Endothelial cell of umbilical vein (primary cell): ENCODE results near the gene PTGS1. TPM values are rescaled to one million over a fixed set of nuclear protein-coding genes. Genes with fewer than 3 reads are reported as not detected.

Source experiments
- BruUV-seq: library from RNA; stranded (reverse); fragments of 400-500 nt; replicated peaks from 2 replicates; lab custom pipeline; 2021; lab: Mats Ljungman, UMichigan
- CTCF ChIA-PET: fragments of 300-600, 350-600 bp; sonication (Branson Sonifier 250); formaldehyde crosslinking; loops from one replicate; lab custom pipeline; 2021; ENCODE audit warnings: antibody characterized with exemption, inconsistent platforms; lab: Charles Lee
- POLR2A ChIA-PET: fragments of 300-600, 350-600 bp; sonication (Branson Sonifier 250); formaldehyde crosslinking; loops from one replicate; lab custom pipeline; 2021; ENCODE audit warnings: antibody characterized with exemption, inconsistent platforms; lab: Charles Lee
- DNase-seq: peaks from one replicate; pipeline ENCODE4 v3.0.0-alpha.2; 2011; ENCODE audit warnings: low read depth, low spot score
- FAIRE-seq: peaks from 2 replicates; lab custom pipeline; 2011; peaks lifted over from hg19 to GRCh38; lab: Jason Lieb, UNC
- H2AFZ ChIP-seq: 2 replicates; pipeline ENCODE4 v1.6.0; 2012; ENCODE audit warnings: low read depth, low read length, control low read depth, inconsistent platforms
- H3K27ac ChIP-seq: 2 replicates; pipeline ENCODE4 v1.5.1; 2011; ENCODE audit warnings: low read depth, mild to moderate bottlenecking, control low read depth, low read length, moderate library complexity; ENCODE audit not compliant: insufficient read depth
- H3K27me3 ChIP-seq, 2 experiments: 2 replicates each; pipeline versions ENCODE4 v1.6.0 to v1.6.1; 2011; ENCODE audit warnings: low read length in 2 of 2, mixed read lengths in 1 of 2; ENCODE audit not compliant: control insufficient read depth in 2 of 2, insufficient read depth in 2 of 2
- H3K36me3 ChIP-seq, 2 experiments: 2 replicates in 1 of 2; 3 replicates in 1 of 2; pipeline ENCODE4 v1.5.1; 2011; ENCODE audit warnings: low read length in 2 of 2, mild to moderate bottlenecking in 1 of 2, moderate library complexity in 1 of 2; ENCODE audit not compliant: control insufficient read depth in 2 of 2, insufficient read depth in 2 of 2; ENCODE audit errors: extremely low read depth in 1 of 2
- H3K4me1 ChIP-seq: 3 replicates; pipeline ENCODE4 v1.5.1; 2011; ENCODE audit warnings: mild to moderate bottlenecking, low read length; ENCODE audit not compliant: control insufficient read depth, insufficient read depth; ENCODE audit errors: extremely low read depth
- H3K4me2 ChIP-seq: 2 replicates; pipeline ENCODE4 v1.6.1; 2011; ENCODE audit warnings: low read length, control low read depth, mixed read lengths; ENCODE audit not compliant: insufficient read depth
- H3K4me3 ChIP-seq, 3 experiments: fragments of 200-600 bp in 1 of 3; sonication (generic), shearing (Covaris generic) in 1 of 3; replicated peaks in 1 of 3; 2 replicates each; pipeline ENCODE4 v1.5.1; 2011 to 2016; ENCODE audit warnings: control low read depth in 3 of 3, low read length in 3 of 3, mild to moderate bottlenecking in 2 of 3, inconsistent platforms in 1 of 3, low read depth in 1 of 3, moderate library complexity in 1 of 3; ENCODE audit not compliant: insufficient read depth in 1 of 3
- H3K79me2 ChIP-seq: 2 replicates; pipeline ENCODE4 v1.6.0; 2012; ENCODE audit warnings: low read length, inconsistent platforms; ENCODE audit not compliant: control insufficient read depth, insufficient read depth
- H3K9ac ChIP-seq: replicated peaks from 2 replicates; pipeline ENCODE3; 2011; ENCODE audit warnings: low read length, control low read depth; ENCODE audit not compliant: insufficient read depth; ENCODE audit errors: extremely low read depth
- H3K9me1 ChIP-seq: replicated peaks from 3 replicates; pipeline ENCODE4 v1.6.0; 2011; ENCODE audit warnings: mild to moderate bottlenecking, low read length; ENCODE audit not compliant: control insufficient read depth, insufficient read depth; ENCODE audit errors: extremely low read depth
- H3K9me3 ChIP-seq: replicated peaks from 2 replicates; pipeline ENCODE4 v1.5.1; 2012; ENCODE audit warnings: low read length, inconsistent platforms; ENCODE audit not compliant: control insufficient read depth, insufficient read depth
- H4K20me1 ChIP-seq: replicated peaks from 2 replicates; pipeline ENCODE3; 2011; ENCODE audit warnings: mild to moderate bottlenecking, low read length; ENCODE audit not compliant: control insufficient read depth, insufficient read depth; ENCODE audit errors: extremely low read depth
- FOS ChIP-seq: IDR thresholded peaks from 2 replicates; pipeline ENCODE4 v1.6.1; 2011; ENCODE audit warnings: mild to moderate bottlenecking, low read length, moderate library complexity, borderline replicate concordance; ENCODE audit not compliant: insufficient read depth
- GATA2 ChIP-seq: IDR thresholded peaks from 2 replicates; pipeline ENCODE4 v1.7.0; 2011; ENCODE audit warnings: low read depth, mild to moderate bottlenecking, moderate library complexity, mixed read lengths, low read length; ENCODE audit not compliant: insufficient read length, insufficient read depth
- JUN ChIP-seq: IDR thresholded peaks from 2 replicates; pipeline ENCODE4 v1.6.1; 2011; ENCODE audit warnings: borderline replicate concordance, low read depth; ENCODE audit not compliant: insufficient read length, insufficient read depth
- POLR2A ChIP-seq: IDR thresholded peaks from 2 replicates; pipeline ENCODE4 v1.6.1; 2012; ENCODE audit warnings: low read depth, mild to moderate bottlenecking, control low read depth, low read length
- dilution Hi-C: fragments of 300-500 bp; cut with MboI; formaldehyde crosslinking; loops from one replicate; pipeline ENCODE4 v1.15.0; 2019; ENCODE audit warnings: low sequenced_read_pairs; ENCODE audit not compliant: extremely low pct_ligation_motif_present
- intact Hi-C: fragments of 100-400 bp; cut with micrococcal nuclease; formaldehyde crosslinking; loops from one replicate; pipeline ENCODE4 v1.10.0; 2022
- polyA plus RNA-seq, 4 experiments: library from polyadenylated mRNA; depleted of rRNA in 3 of 4; stranded (reverse) in 3 of 4; unstranded in 1 of 4; fragments of >200 nt; gene quantifications; 2 replicates each; pipeline versions ENCODE4 v1.2.1 to v1.2.3, GENCODE V29; 2011 to 2012; ENCODE audit warnings: missing spikeins in 1 of 4
- total RNA-seq: library from RNA; stranded (reverse); gene quantifications from 2 replicates; pipeline ENCODE4 v1.2.3, GENCODE V29; 2021
- TF ChIP-seq, protein P1 (sequence below), 2 donors: IDR thresholded peaks; 1 replicate in 1 of 2; 2 replicates in 1 of 2; pipeline ENCODE4 v1.5.1; 2011; ENCODE audit warnings: low read length in 2 of 2, mild to moderate bottlenecking in 2 of 2, moderate library complexity in 2 of 2, control low read depth in 1 of 2, inconsistent platforms in 1 of 2, low read depth in 1 of 2; ENCODE audit not compliant: insufficient read depth in 1 of 2; ENCODE audit errors: extremely low read depth in 1 of 2
- TF ChIP-seq, protein P2 (sequence below): IDR thresholded peaks from 2 replicates; pipeline ENCODE4 v1.6.1; 2011; ENCODE audit not compliant: insufficient read depth, insufficient read length

Gene PTGS1
- total and polyA plus RNA-seq, 2 donors (not counting 3 experiments of a cell fraction or from before 2014, with no cell fraction given) = 37.6 to 45.2 TPM

DNA sequence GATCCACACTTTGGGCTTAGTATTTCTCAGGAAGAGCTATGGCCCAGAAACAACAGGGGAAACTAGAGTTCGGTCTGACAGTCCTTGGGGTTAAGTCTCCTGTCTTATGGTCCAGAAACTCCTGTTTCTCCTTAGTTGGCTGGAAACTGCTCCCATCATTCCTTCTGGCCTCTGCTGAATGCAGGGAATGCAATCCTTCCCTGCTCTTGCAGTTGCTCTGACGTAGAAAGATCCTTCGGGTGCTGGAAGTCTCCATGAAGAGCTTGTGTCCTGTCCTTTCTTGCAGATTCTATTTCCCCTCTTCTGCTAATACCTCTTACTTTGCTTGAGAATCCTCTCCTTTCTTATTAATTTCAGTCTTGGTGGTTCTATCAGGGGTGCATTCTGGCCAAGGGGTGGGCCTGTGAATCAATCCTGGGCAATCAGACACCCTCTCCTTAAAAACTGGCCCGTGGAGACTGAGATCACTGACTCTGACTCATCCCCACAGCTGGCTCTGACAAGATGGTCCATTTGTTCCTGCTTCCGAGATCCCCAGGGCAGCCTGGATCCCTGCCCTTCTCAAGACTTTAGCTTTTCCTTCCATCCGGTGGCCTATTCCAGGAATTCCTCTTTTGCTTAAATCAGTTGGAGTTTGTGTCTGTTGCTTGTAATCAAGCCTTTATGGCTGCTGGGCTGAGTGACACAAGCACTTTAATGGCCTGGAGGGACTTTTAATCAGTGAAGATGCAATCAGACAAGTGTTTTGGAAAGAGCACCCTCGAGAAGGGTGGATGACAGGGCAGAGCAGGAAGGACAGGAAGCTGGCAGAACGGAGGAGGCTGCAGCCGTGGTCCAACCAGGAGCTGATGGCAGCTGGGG is 23.7 kb downstream of the PTGS1 start:
- dilution Hi-C loops = no loop called here
- no peak overlapping the region for H3K9ac ChIP-seq
- no peaks in the 10 kb centered on the region for H3K9me3 ChIP-seq
- no peak for TF ChIP-seq POLR2A
- peak; percentile 55 for TF ChIP-seq FOS
- H3K4me1 ChIP-seq = peaks cover 27% of the 10 kb centered on the region
- H4K20me1 ChIP-seq = no peaks in the 10 kb centered on the region
- H3K36me3 ChIP-seq = no peaks in the 10 kb centered on the region
- peak overlapping the region; percentile 33 for H3K27ac ChIP-seq
- intact Hi-C loops = no loop called here
- H3K9me1 ChIP-seq = no peaks in the 10 kb centered on the region
- peak; percentile 82 for FAIRE-seq
- H3K4me2 ChIP-seq = peak overlapping the region; percentile 9
- no peaks in the 10 kb centered on the region for H3K27me3 ChIP-seq
- DNase-seq = peak; percentile 38
- TSS peak; percentile 58 for BruUV-seq
- ChIA-PET CTCF (interaction anchor here (0.8 to 2.2 kb wide), 9 partner anchors 9 to 295 kb away, joined by 3 to 8 read pairs (median 3); no protein-coding TSS in a partner anchor), POLR2A (no interaction called here)
- no peak overlapping the region for H3K4me3 ChIP-seq
- peak overlapping the region; percentile 5 for H2AFZ ChIP-seq
- no peaks in the 10 kb centered on the region for H3K79me2 ChIP-seq

DNA sequence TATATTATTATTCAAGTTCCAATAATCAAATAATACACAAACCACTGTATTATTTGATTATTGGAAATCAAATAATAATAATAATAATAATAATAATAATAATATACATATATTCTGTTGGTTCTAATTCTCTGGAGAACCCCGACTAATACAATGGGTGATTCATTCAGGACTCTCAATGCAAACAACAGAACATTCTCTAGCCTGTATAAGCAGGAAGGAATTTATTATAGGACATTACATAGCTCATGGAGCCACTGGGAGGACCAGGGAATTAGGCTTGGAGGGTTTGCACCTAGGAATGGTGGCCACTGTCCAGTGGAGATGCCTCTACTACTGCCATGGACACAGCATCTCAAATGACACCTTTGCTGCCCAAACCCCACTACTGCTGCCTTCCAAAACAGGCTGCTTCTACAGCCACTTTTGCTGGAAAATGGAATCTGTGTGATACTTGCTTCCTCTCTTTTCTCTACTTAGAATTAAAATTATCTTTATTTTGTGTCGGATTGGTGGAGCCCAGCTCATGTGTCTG is 25.9 kb downstream of the PTGS1 start:
- Histone ChIP-seq H3K79me2 (no peaks in the 10 kb centered on the region), H3K4me3 (no peak overlapping the region), H4K20me1 (no peaks in the 10 kb centered on the region), H3K4me2 (no peak overlapping the region), H3K9ac (no peak overlapping the region), H3K4me1 (peaks cover 21% of the 10 kb centered on the region), H2AFZ (no peak overlapping the region), H3K9me1 (no peaks in the 10 kb centered on the region), H3K9me3 (no peaks in the 10 kb centered on the region), H3K36me3 (no peaks in the 10 kb centered on the region), H3K27me3 (no peaks in the 10 kb centered on the region), H3K27ac (no peak overlapping the region)
- TF ChIP-seq, protein P1, sequence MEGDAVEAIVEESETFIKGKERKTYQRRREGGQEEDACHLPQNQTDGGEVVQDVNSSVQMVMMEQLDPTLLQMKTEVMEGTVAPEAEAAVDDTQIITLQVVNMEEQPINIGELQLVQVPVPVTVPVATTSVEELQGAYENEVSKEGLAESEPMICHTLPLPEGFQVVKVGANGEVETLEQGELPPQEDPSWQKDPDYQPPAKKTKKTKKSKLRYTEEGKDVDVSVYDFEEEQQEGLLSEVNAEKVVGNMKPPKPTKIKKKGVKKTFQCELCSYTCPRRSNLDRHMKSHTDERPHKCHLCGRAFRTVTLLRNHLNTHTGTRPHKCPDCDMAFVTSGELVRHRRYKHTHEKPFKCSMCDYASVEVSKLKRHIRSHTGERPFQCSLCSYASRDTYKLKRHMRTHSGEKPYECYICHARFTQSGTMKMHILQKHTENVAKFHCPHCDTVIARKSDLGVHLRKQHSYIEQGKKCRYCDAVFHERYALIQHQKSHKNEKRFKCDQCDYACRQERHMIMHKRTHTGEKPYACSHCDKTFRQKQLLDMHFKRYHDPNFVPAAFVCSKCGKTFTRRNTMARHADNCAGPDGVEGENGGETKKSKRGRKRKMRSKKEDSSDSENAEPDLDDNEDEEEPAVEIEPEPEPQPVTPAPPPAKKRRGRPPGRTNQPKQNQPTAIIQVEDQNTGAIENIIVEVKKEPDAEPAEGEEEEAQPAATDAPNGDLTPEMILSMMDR (IDR thresholded peaks at IDR 0.05; ENCODE audit: extremely low read depth in 1 of 2, insufficient read depth in 1 of 2, low read depth in 1 of 2, low read length in 2 of 2) = no peak
- TF ChIP-seq, protein P2, sequence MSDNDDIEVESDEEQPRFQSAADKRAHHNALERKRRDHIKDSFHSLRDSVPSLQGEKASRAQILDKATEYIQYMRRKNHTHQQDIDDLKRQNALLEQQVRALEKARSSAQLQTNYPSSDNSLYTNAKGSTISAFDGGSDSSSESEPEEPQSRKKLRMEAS = no peak
- TF ChIP-seq GATA2 (no peak), JUN (peak; percentile 15), FOS (no peak)
- DNase-seq = peak; percentile 29
- POLR2A ChIA-PET = interaction anchor here (0.6 kb wide), 1 partner anchor 22 kb away, joined by 3 read pairs; no protein-coding TSS in a partner anchor
- intact Hi-C loops = no loop called here
- dilution Hi-C loops = no loop called here
- peak; percentile 64 for FAIRE-seq
- CTCF ChIA-PET = interaction anchor here (1.4 to 1.6 kb wide), 2 partner anchors 12 to 29 kb away, joined by 3 read pairs; no protein-coding TSS in a partner anchor
- BruUV-seq = no TSS peak
